GM18519 (cell line): ENCODE measurements around the gene CUL3.
"Not testable (repeated sequence)": the region's sequence is repeated elsewhere in the genome, so short reads cannot be mapped to it uniquely, and the experiment has no call there.

ENCODE experiments used
- ATAC-seq: cut with Tn5 transposase; IDR thresholded peaks from one replicate; pipeline ENCODE4 v1.9.1; 2021; ENCODE audit warnings: mild to moderate bottlenecking, moderate library complexity; ENCODE audit not compliant: unreplicated experiment, low FRiP score

CUL3 gene

GRCh38 chr2:224546926-224547325 is 38.2 kb downstream of the CUL3 start:
- no peak for ATAC-seq

- peak; percentile 45 for ATAC-seq
Measured at GRCh38 chr2:224545884-224546644, 39.1 kb downstream of the CUL3 start.

DNA sequence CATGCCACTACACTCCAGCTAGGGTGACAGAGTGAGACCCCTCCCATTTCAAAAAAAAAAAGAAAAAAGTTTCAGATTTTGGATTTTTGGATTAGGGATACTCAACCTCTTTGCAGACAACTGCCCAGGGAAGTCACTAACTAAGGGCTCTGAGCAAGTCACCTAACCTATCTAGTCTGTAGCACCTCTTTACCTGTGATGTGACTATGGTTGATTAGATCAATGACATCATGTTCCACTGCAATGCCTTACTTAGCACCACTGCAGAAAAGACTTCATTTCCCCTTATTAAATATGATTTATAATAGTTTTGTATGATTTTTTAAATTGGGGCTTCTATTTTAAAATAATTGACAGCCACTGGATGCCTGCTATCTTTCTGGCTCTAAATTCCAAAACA is 41.2 kb downstream of the CUL3 start:
- ATAC-seq, result no peak

DNA sequence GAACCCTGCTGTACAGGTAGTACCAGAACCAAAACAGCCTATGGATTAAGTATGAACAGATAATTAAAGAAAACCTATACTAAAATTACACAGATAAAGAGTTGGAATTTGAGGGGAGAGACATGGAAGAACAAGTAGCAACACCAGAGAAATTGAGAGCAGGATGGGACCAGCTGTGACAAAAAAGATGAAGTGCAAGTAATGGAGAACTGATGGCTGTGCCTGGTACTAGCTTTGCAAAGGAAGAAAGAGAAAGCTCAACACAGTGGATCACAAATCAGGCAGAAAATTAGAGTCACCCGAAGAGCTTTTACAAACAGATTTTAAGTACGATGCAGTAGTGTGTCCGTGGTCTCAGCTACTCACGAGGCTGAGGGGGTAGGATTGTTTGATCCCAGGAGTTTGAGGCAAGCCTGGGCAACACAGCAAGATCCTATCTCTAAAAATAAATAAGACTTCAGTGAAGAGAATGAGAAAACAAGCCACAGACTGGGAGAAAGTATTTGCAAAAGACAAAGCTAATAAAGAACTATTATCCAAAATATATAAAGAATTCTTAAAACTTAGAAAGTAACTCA is 46.5 kb downstream of the CUL3 start:
- ATAC-seq, result no peak

- ATAC-seq, result no peak
Measured at GRCh38 chr2:224532931-224533330, 52.2 kb downstream of the CUL3 start.

GRCh38 chr2:224532441-224532840 is 52.7 kb downstream of the CUL3 start:
- no peak for ATAC-seq

- ATAC-seq, result no peak
Measured at GRCh38 chr2:224528171-224528570, 57.0 kb downstream of the CUL3 start.

DNA sequence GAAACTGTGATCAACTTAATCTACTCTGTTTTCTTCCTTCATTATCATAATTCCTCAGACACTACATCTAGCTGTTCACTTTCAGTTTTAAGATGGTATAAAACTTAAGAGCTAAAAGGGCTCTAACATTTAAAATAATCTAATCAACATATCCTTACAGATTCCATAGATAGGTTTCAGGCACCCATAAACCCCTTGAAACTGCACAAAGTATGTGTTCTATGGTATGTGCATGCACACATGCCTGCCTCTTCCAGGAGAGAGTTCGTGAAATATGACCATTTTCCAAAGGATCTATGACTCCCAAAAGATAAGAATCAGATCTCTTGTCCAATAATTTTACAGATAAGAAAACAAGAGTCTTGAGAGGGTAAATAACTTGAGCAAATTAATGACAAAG is 59.4 kb downstream of the CUL3 start:
- no peak for ATAC-seq

DNA sequence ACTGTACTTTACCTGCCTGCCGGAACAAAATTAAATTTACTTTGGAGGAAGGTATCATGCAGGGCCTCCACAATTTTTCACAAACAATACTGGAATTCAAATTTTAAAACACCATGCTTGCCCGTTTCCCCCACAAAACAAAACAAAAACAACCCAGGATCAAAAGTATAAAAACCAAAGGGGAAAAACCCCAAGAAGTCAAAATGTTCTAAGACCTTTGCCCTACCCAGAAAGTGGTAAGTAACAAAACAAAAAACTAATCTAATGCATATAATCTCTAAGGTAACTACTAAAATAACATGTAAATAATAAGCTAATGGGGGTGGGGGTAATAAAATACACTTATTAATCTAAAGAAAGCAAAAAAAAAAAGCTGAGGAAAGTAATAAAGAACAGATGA is 60.5 kb downstream of the CUL3 start:
- ATAC-seq, result no peak

DNA sequence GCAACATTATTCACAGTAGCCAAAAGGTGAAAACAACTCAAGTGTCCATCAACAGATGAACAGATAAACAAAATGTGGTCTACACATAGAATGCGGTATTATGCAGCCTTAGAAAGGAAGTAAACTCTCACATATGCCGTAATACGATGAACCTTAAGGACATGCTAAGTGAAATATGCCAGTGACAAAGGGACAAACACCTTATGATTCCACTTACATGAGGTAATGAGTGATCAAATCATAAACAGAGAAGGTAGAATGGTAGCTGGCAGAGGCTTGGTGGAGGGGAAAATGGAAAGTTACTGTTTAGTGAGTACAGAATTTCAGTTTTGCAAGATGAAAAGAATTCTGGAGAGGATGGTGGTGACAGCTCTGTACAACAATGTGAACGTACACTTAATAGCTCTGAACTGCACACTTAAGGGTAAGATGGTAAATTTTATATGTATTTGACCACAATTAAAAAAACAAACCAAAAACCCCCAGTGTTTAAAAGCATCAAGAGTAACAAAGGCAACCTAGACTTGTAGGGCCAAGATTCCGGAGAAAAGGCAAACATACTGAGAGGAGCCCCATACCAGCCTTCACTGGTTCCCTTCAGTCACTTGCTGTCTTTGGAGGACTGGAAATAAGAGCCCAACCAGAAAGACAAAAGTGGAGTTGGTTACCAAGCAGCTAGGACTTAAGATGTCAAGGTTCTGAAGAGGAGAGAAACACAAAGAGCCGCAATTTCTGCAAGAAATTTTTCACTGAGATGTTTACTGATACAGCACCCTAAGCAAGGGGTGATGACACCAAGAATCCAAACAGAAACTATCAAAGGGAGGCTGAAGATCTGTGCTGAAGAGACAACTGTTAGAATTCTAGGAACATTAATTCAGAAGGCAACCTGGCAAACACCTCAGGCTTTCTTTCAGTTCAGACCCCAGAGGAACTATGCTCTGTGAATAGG is 61.3 kb downstream of the CUL3 start:
- no peak for ATAC-seq

DNA sequence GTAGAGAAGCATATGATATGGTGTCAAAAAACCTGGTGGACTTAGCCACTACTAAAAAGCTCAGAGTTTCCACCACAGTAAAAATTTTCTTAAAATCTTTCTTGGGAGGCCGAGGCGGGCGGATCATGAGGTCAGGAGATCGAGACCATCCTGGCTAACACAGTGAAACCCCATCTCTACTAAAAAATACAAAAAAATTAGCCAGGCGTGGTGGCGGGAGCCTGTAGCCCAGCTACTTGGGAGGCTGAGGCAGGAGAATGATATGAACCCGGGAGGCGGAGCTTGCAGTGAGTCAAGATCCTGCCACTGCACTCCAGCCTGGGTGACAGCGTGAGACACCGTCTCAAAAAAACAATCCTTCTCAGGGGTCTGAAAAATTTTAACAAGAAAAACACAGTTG is 62.7 kb downstream of the CUL3 start:
- ATAC-seq, result not testable (repeated sequence)

GRCh38 chr2:224520064-224520463 is 65.1 kb downstream of the CUL3 start:
- peak; percentile 74 for ATAC-seq

GRCh38 chr2:224518806-224519580 is 66.2 kb downstream of the CUL3 start:
- no peak for ATAC-seq

- no peak for ATAC-seq
Measured at GRCh38 chr2:224517963-224518362, 67.2 kb downstream of the CUL3 start.

DNA sequence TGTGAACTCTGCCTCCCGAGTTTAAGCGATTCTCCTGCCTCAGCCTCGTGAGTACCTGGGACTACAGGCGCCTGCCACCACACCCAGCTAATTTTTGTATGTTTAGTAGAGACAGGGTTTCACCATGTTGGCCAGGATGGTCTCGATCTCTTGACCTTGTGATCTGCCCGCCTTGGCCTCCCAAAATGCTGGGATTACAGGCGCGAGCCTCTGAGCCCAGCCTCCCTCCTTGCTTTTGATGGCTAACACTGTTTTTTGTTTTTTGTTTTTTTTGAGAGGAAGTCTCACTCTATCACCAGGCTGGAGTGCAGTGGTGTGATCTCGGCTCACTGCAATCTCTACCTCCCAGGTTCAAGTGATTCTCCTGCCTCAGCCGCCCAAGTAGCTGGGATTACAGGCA is 68.8 kb downstream of the CUL3 start:
- not testable (repeated sequence) for ATAC-seq

- no peak for ATAC-seq
Measured at GRCh38 chr2:224513991-224514390, 71.2 kb downstream of the CUL3 start.

DNA sequence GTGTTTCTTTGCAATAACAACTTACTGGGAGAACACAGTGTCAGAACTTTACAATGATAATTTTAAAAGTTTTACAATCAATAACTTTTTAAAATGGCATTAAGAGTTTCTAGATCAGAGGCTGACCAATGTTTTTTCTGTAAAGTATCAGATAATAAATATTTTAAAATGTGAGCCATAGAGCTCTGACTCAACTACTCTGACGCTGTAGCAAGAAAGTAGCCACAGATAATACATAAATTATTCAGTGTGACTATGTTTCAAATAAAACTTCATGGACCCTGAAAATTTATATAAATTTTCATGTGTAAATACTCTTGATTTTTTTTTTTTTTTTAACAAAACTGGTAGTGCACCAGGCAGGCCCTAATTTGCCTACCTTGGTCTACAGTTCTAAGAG is 77.4 kb downstream of the CUL3 start:
- no peak for ATAC-seq

- no peak for ATAC-seq
Measured at GRCh38 chr2:224506494-224506893, 78.7 kb downstream of the CUL3 start.

DNA sequence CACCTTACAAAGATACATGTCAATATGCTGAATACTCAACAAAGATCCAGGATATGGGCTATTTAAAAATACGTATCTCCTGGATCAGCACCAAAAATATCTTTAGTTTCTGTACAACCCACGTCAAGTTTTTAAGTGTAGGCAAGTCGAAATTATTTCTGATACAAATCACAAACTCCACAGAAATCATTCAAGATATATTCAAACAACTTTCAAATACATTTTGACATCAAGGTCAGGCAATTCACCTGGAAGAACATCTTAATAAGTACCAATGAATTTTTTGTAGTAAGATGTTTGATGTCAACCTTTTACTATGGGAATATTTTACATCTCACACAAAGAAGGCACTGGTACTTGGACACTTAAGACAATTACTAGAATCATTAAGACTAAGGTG is 86.2 kb downstream of the CUL3 start:
- no peak for ATAC-seq

DNA sequence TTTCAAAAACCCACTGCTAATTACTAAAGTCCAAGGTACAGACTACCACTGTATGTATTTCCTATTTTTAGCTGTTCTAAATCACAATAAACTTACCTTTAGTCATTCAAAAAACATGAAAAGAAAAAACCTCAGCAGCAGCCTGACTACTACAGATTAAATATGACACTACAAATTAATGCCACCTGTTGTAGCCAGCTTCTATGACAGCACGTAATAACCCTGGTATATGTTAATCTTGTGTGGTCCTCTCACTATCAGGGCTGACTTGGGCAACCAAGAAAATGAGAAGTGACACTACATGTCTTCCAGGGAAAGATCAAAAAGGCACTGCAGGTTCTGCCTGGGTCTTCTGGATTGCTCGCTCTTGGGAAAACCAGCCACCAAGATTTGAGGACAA is 92.6 kb downstream of the CUL3 start:
- ATAC-seq, result no peak

GRCh38 chr2:224487940-224488339 is 97.2 kb downstream of the CUL3 start:
- ATAC-seq, result not testable (repeated sequence)
